ENCODE results near the gene MRPL16.

MRPL16 gene

DNA sequence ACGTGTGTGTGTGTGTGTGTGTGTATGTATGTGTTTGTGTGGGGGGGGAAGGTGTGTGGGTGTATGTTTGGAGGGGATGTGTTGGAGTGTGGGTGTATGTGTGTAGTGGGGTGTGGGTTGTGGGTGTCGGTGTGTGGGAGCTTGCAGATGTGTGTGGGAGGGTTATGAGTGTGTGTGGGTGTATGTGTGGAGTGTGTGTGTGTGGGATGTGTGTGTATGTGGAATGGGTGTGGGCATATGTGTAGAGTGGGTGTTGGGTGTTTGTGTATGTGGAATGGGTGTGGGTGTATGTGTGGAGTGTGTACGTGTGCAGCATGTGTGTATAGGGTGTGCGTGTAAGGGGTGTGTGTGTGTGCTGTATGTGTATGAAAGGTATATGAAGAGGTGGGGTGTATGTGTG is 40.8 kb downstream of the MRPL16 start:
- no peak for DNase-seq

DNA sequence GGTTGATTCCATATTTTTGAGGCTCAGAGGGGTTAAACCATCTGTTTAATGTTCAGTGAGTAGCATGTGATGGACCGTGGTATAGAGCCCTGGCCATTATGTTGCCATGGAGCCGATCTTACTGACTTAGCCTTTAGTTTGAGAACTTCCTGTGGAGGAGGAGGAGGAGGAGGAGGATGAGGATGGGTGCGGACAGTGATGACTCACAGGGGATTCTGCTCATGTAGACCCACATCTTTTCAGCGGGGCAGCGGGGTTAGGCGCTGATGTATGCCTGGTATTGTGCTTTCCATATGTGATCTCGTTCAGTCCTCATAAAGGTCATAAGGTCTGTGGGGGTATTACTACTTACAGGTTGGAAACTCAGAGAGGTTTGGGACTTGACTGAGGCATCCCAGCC is 41.5 kb downstream of the MRPL16 start:
- DNase-seq: no peak

- DNase-seq: no peak
Observed at GRCh38 chr11:59767225-59767611, 43.4 kb downstream of the MRPL16 start.

DNA sequence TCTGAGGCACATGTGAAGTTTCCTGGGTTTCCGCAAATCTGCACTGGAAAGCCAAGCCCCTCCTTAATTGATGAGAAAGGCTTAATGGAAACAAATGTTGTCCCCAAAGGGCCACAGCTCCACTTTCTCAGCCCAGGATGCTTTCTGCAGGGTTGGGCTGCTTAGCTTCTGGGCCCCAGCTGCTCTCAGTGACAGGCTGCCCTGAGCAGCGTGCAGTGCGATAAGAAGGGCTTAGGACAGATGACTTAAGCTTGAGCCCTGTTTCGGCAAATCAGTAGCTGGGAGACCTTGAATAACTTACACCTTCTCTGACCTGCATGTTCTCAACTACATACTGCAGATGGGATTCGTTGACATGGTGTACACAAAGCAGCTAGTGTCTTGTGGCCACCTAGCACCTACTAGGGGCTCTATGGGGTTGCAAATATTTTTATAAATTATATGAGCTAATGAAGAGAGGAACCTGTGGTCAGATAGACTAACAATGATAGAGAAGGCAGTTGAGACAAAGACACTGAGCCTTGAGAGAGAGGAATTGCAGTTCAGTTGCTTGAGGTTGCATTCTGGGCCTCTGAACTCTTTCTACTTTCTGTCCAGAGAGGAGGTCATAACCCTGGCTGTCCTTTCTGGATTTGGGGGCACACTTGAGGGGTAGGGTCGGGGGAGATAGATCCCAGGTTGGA is 43.9 kb downstream of the MRPL16 start:
- DNase-seq: no peak

DNA sequence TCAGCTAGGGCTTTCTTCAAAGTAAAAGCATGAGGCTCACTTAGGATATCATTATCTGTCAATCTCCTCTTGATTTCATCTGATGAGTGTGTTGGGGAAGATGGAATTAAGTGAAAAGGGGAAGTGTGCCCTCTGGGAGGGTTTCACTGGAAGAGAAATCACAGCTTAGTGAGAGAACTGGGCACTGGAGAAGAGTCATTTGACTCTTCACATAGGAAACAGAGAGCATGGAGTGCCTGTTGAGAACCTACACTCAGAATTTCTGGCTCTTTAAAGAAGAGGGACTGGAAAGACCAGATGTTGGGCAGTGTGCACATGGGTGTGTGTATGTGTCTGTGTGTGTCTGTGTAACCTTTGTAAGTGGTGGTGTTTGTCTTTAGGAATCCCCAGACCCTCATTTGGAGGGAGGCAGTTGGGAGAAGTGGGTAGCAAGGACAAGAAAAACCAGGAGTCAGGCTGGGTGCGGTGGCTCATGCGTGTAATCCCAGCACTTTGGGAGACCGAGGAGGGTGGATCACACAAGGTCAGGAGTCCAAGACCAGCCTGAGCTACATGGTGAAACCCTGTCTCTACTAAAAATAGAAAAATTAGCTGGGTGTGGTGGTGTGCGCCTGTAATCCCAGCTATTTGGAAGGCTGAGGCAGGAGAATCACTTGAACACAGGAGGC is 45.4 kb downstream of the MRPL16 start:
- no peak for DNase-seq

DNA sequence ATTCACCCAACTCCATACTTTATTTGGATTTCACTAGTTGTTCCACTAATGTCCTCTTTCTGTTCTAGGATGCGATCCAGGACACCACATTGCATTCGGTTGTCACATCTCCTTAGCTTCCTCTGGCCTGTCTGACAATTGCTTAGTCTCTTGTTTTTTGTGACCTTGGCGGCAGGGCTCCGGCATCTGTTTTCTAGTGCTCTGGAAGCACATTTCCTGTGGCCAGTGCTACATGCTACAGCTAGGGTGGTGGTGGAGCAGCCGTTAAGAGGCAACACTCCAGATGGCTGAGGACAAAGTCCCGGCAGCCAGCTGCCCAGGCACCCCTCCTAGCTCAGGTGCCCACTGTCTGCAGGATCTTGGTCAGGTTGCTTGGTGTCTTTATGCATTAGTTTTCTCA is 48.6 kb downstream of the MRPL16 start:
- no peak for DNase-seq

GRCh38 chr11:59760771-59761170 is 49.8 kb downstream of the MRPL16 start:
- no peak for DNase-seq

- DNase-seq: no peak
Observed at GRCh38 chr11:59759900-59760299, 50.7 kb downstream of the MRPL16 start.

DNA sequence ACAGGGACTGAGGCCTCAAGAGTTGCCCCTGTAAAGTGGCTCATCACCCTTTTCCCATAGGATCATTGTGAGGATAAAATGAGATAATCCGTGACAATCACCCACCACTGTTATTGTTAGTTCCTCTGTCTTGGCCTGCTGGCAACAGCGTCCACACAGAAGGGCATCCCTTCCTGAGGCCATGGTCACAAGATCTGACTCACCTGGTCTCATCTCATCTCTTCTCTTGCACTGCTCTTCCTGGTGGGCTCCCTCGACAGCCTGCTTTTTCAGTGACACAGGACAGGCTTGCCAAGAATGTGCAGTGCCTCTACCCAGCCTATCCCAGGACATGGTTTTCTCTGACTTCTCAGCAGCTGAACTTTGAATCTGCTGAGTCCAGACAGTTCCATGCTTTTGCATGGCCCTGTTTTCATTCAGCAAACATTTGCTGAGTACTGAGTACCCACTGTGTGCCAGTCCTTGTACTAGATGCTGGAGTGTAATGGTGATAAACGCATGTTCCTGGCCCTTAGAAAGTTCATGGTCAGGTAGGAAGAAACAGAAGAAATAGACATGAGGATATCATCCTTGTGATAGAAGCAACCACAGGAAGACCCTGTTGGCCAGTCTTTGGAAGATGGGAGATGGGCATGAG is 52.1 kb downstream of the MRPL16 start:
- no peak for DNase-seq

DNA sequence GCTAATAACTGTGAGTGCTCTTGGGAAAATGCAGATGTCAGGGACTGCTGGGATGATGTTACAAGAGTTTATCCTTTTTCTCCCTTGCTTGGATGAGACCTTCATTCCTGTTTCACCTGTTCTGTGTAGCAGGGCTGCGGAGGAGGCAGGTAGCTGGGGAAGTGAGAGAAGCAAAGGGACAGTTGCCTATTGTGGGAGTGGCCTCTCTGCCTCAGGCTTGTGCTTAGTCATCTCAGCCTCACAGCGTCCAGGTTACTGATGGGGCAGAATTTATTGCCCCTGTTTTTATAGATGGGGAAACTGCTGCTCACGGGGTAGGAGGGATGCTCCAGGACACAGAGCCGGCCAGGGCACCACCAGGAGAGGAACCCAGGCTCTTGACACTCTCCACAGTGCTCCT is 53.7 kb downstream of the MRPL16 start:
- DNase-seq: no peak

DNA sequence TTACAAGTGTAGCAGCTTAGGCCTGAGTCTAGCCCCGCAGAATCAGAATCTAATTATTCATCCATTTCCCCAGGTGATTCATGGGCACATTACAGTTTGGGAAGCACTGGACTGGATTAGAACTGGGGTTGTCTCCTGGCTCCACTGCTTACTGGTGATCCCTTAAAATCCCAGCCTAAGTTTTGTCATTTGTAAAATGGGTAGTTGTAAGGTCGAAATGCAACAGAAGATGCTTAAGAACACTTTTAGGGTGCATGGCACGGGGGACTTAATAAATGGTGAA is 54.1 kb downstream of the MRPL16 start:
- no peak for DNase-seq

Measured in activated T-cell treated with anti-CD3 and anti-CD28 coated beads, Interleukin-2, amount 50 U/mL, for 48 hours (primary cell).